Lower leg skin (tissue), 4 donors: Measurements from ENCODE around the gene ZDHHC19. TPM values are rescaled to one million over a fixed set of nuclear protein-coding genes. Genes with fewer than 3 reads are reported as not detected.
"Not testable (repeated sequence)": the region's sequence is repeated elsewhere in the genome, so short reads cannot be mapped to it uniquely, and the experiment has no call there.

Experiments used
- DNase-seq, 2 donors: peaks; one replicate each; pipeline ENCODE4 v3.0.0-alpha.2; 2019; ENCODE audit warnings: low spot score in 2 of 2
- H3K4me3 ChIP-seq: fragments of 200-600 bp; sonication (generic); 2 replicates; pipeline ENCODE4 v1.5.1; 2017; ENCODE audit warnings: mild to moderate bottlenecking, low read depth; ENCODE audit not compliant: poor library complexity, severe bottlenecking
- CTCF ChIP-seq, 3 donors: fragments of 450-650 bp; IDR thresholded peaks; one replicate each; pipeline ENCODE4 v1.5.1; 2016; ENCODE audit warnings: antibody characterized with exemption in 3 of 3, mild to moderate bottlenecking in 3 of 3, moderate library complexity in 2 of 3
- POLR2A ChIP-seq, 2 donors: fragments of 450-650 bp; IDR thresholded peaks; one replicate each; pipeline ENCODE4 v1.6.1; 2016 to 2017; ENCODE audit warnings: antibody characterized with exemption in 2 of 2, mild to moderate bottlenecking in 1 of 2, moderate library complexity in 1 of 2
- WGBS, 2 donors: methylation state at CpG; one replicate each; pipeline ENCODE4 v1.1.5; 2018; 5-methylcytosine and 5-hydroxymethylcytosine counted together
- intact Hi-C: fragments of 100-400 bp; cut with DNase I; formaldehyde crosslinking; loops from one replicate; pipeline ENCODE4 v1.15.0; 2023; ENCODE audit warnings: low total_unique reads
- total RNA-seq, 4 donors: library from RNA; depleted of rRNA; stranded (reverse); fragments of >200 nt; gene quantifications; one replicate each; pipeline ENCODE4 v1.1.0, GENCODE V29; 2016

Gene ZDHHC19
- total RNA-seq, 4 donors from 2014 or later: not detected

- no peak for DNase-seq
These were observed 21.4 kb downstream of the ZDHHC19 start for GRCh38 chr3:196189566-196190347.

GRCh38 chr3:196186651-196187573 lies 24.3 kb downstream of the ZDHHC19 start:
- TF ChIP-seq POLR2A (IDR thresholded peaks at IDR 0.05) (no peak), CTCF (IDR thresholded peaks at IDR 0.05) (no peak)
- no peak for DNase-seq
- WGBS, 2 donors: 39 to 49% methylated on average over 28 to 31 of the region's 31 CpGs
- no peak overlapping the region for H3K4me3 ChIP-seq
- intact Hi-C loops: no loop called here

More at GRCh38 chr3:196189566-196190347, 21.4 kb downstream of the ZDHHC19 start:
- intact Hi-C loops: no loop called here
- TF ChIP-seq POLR2A (IDR thresholded peaks at IDR 0.05): no peak
- no peak overlapping the region for H3K4me3 ChIP-seq
- WGBS, 2 donors: 71 to 84% methylated on average over 16 of the region's 16 CpGs

GRCh38 chr3:196184881-196185280 lies 26.3 kb downstream of the ZDHHC19 start:
- intact Hi-C loops: no loop called here
- TF ChIP-seq POLR2A (IDR thresholded peaks at IDR 0.05) (no peak), CTCF (IDR thresholded peaks at IDR 0.05) (no peak)
- DNase-seq: no peak
- H3K4me3 ChIP-seq: no peak overlapping the region
- WGBS, 2 donors: 94 to 98% methylated on average over 15 of the region's 15 CpGs

DNA sequence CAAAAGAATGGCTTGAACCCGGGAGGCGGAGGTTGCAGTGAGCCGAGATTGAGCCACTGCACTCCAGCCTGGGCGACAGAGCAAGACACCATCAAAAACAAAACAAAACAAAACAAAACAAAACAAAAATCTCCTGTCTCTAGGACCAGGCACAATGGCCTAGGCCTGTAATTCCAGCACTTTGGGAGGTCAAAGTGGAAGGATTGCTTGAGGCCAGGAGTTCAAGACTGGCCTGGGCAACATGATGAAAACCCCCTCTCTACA lies 27.1 kb downstream of the ZDHHC19 start:
- H3K4me3 ChIP-seq, DNase-seq, intact Hi-C loops: not testable (repeated sequence)
- WGBS, 2 donors: 92 to 94% methylated on average over 4 of the region's 4 CpGs

GRCh38 chr3:196181127-196181546 lies 30.1 kb downstream of the ZDHHC19 start:
- TF ChIP-seq POLR2A (IDR thresholded peaks at IDR 0.05) (no peak), CTCF (IDR thresholded peaks at IDR 0.05) (no peak)
- H3K4me3 ChIP-seq: no peak overlapping the region
- intact Hi-C loops: no loop called here
- whole genome bisulfite sequencing, 2 donors: 68 to 86% methylated on average over 10 of the region's 10 CpGs
- DNase-seq: no peak

DNA sequence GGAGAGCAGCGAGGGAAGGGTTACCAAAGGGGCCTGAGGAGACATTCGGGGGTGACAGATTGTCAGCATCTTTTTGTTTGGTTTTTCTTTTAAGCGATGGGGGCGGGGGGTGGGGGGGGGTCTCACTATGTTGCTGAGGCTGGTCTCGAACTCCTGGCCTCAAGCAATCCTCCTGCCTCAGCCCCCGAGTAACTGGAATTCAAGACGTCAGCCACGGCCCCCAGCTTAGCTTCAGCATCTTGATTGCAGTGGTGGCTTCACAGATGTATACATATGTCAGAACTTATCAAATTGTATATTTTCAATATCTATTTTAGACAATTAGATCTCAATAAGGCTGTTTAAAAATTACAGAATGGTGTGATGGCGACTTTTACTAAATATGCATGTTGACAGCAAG lies 30.9 kb downstream of the ZDHHC19 start:
- WGBS, 2 donors: 78 to 86% methylated on average over 9 of the region's 9 CpGs
- DNase-seq: no peak
- H3K4me3 ChIP-seq: no peak overlapping the region
- TF ChIP-seq POLR2A (IDR thresholded peaks at IDR 0.05): no peak
- TF ChIP-seq CTCF (IDR thresholded peaks at IDR 0.05): no peak
- intact Hi-C loops: no loop called here
